K562 (cell line): Measurements from ENCODE around the gene SEC22B. TPM values are rescaled to one million over a fixed set of nuclear protein-coding genes. Genes with fewer than 3 reads are reported as not detected.
"Not testable (repeated sequence)": the region's sequence is repeated elsewhere in the genome, so short reads cannot be mapped to it uniquely, and the experiment has no call there.

Experiments
- ATAC-seq: fragments of 200-7000 bp; cut with Tn5 transposase; 3 replicates; pipeline ENCODE4 v1.9.1; 2020; ENCODE audit warnings: moderate library complexity
- BruUV-seq: library from RNA; stranded (reverse); fragments of 400-500 nt; replicated peaks from 2 replicates; lab custom pipeline; 2021; lab: Mats Ljungman, UMichigan
- CTCF ChIA-PET: fragments of 300-600 bp; formaldehyde crosslinking; extraction: SDS; loops from one replicate; lab custom pipeline; 2021; ENCODE audit warnings: low intra/inter-chr PET ratio; lab: Yijun Ruan, JAX
- POLR2A ChIA-PET: fragments of 300-600, 350-650 bp; sonication (Branson Sonifier 250); formaldehyde crosslinking; extraction: SDS; loops from one replicate; lab custom pipeline; 2021; ENCODE audit warnings: antibody characterized with exemption, inconsistent platforms; lab: Yijun Ruan, JAX
- DNase-seq, 4 experiments: peaks; one replicate each; pipeline versions ENCODE4 v3.0.0 to v3.0.0-alpha.2; 2011 to 2018; ENCODE audit warnings: low spot score in 3 of 4, mixed read lengths in 3 of 4; ENCODE audit errors: extremely low read depth in 1 of 4
- FAIRE-seq: peaks from 2 replicates; lab custom pipeline; 2011; peaks lifted over from hg19 to GRCh38; lab: Jason Lieb, UNC
- H2AFZ ChIP-seq: 2 replicates; pipeline ENCODE4 v1.6.0; 2011; ENCODE audit warnings: low read depth, low read length, control low read depth, inconsistent platforms
- H3K27ac ChIP-seq: fragments of 200-600 bp; 3 replicates; pipeline ENCODE4 v1.8.0; 2011; ENCODE audit warnings: low read depth, mild to moderate bottlenecking, control low read depth, inconsistent platforms, low read length, moderate library complexity, mixed read lengths; ENCODE audit errors: extremely low read depth
- H3K27me3 ChIP-seq, 2 experiments: fragments of 300-600 bp in 1 of 2; 2 replicates in 1 of 2; 3 replicates in 1 of 2; pipeline versions ENCODE4 v1.6.0 to v1.8.0; 2011; ENCODE audit warnings: inconsistent platforms in 2 of 2, low read length in 2 of 2, mild to moderate bottlenecking in 1 of 2, mixed read lengths in 1 of 2, moderate library complexity in 1 of 2; ENCODE audit not compliant: control insufficient read depth in 2 of 2, insufficient read depth in 2 of 2
- H3K36me3 ChIP-seq: fragments of 300-600 bp; 3 replicates; pipeline ENCODE4 v1.8.0; 2011; ENCODE audit warnings: mild to moderate bottlenecking, low read length, inconsistent platforms; ENCODE audit not compliant: control insufficient read depth, insufficient read depth
- H3K4me1 ChIP-seq, 2 experiments: fragments of 200-600 bp in 1 of 2; replicated peaks in 1 of 2; 2 replicates in 1 of 2; 3 replicates in 1 of 2; pipeline versions ENCODE4 v1.5.1 to v1.8.0; 2011; ENCODE audit warnings: inconsistent platforms in 2 of 2, low read length in 2 of 2, mild to moderate bottlenecking in 1 of 2, mixed read lengths in 1 of 2, moderate library complexity in 1 of 2; ENCODE audit not compliant: control insufficient read depth in 2 of 2, insufficient read depth in 2 of 2
- H3K4me2 ChIP-seq: 2 replicates; pipeline ENCODE4 v1.6.1; 2011; ENCODE audit warnings: low read length, control low read depth, inconsistent platforms, mixed read lengths; ENCODE audit not compliant: insufficient read depth
- H3K4me3 ChIP-seq: fragments of 200-600 bp; sonication (generic), shearing (Covaris generic); 2 replicates; pipeline ENCODE4 v1.5.1; 2016; ENCODE audit warnings: control low read depth, inconsistent platforms
- H3K79me2 ChIP-seq: fragments of 200-600 bp; 3 replicates; pipeline ENCODE4 v1.8.0; 2011; ENCODE audit warnings: low read length, inconsistent platforms; ENCODE audit not compliant: control insufficient read depth, insufficient read depth
- H3K9ac ChIP-seq, 2 experiments: 2 replicates each; pipeline versions ENCODE4 v1.6.0 to v1.6.1; 2011; ENCODE audit warnings: low read depth in 2 of 2, low read length in 2 of 2, control low read depth in 1 of 2, inconsistent platforms in 1 of 2, mild to moderate bottlenecking in 1 of 2, mixed read lengths in 1 of 2; ENCODE audit not compliant: insufficient read depth in 1 of 2
- H3K9me1 ChIP-seq: one replicate; pipeline ENCODE4 v1.6.0; 2011; ENCODE audit warnings: inconsistent platforms, mild to moderate bottlenecking, low read length, moderate library complexity; ENCODE audit not compliant: control insufficient read depth, insufficient read depth
- H3K9me3 ChIP-seq: replicated peaks from 2 replicates; pipeline ENCODE4 v1.5.1; 2011; ENCODE audit warnings: low read depth, low read length, inconsistent platforms; ENCODE audit not compliant: control insufficient read depth, insufficient read depth
- H4K20me1 ChIP-seq: replicated peaks from 2 replicates; pipeline ENCODE4 v1.6.1; 2011; ENCODE audit warnings: low read length, inconsistent platforms, mixed read lengths; ENCODE audit not compliant: control insufficient read depth, insufficient read depth
- SPI1 ChIP-seq: IDR thresholded peaks from 2 replicates; pipeline ENCODE4 v1.6.1; 2011; ENCODE audit warnings: low read depth, low read length, control low read depth, borderline replicate concordance
- WGBS: fragments of 100-300 bp; shearing (Covaris generic); methylation state at CpG from one replicate; pipeline ENCODE4 v1.1.6; 2016; ENCODE audit warnings: low coverage, mixed read lengths; ENCODE audit not compliant: insufficient coverage; ENCODE audit errors: missing lambda C conversion rate; 5-methylcytosine and 5-hydroxymethylcytosine counted together
- in situ Hi-C: fragments of 300-500 bp; cut with MboI; formaldehyde crosslinking; loops from 4 replicates; pipeline ENCODE4 v1.15.0; 2018; ENCODE audit warnings: inconsistent platforms, mixed read lengths
- intact Hi-C: fragments of 100-400 bp; cut with micrococcal nuclease; formaldehyde crosslinking; loops from 2 replicates; pipeline ENCODE4 v1.14.2; 2022
- polyA plus RNA-seq, 8 experiments: library from polyadenylated mRNA; depleted of rRNA in 4 of 8; stranded (reverse) in 5 of 8; unstranded in 3 of 8; fragments of >200 nt; fragmentation: Nextera tagmentation in 2 of 8; fragmentation: Illumina TruSeq in 1 of 8; extraction: Ambion mirVana in 2 of 8; extraction: Trizol in 1 of 8; gene quantifications; 2 replicates each; pipeline versions ENCODE4 v1.2.1 to v1.2.3, GENCODE V29; 2011 to 2014; ENCODE audit warnings: inconsistent platforms in 1 of 8, missing spikeins in 1 of 8
- total RNA-seq, 7 experiments: library from RNA; depleted of rRNA in 6 of 7; stranded (reverse); fragments of >200 nt in 6 of 7; fragmentation: Illumina TruSeq in 2 of 7; extraction: Trizol in 2 of 7; gene quantifications; 2 replicates each; pipeline versions ENCODE4 v1.2.1 to v1.2.3, GENCODE V29; 2011 to 2021; ENCODE audit warnings: low replicate concordance in 1 of 7

Gene SEC22B
- total and polyA plus RNA-seq, 9 of the 15 experiments (the other 6 are each of a cell fraction or from before 2014, with no cell fraction given): 13.1 to 40.3 (median 23.5) TPM

DNA sequence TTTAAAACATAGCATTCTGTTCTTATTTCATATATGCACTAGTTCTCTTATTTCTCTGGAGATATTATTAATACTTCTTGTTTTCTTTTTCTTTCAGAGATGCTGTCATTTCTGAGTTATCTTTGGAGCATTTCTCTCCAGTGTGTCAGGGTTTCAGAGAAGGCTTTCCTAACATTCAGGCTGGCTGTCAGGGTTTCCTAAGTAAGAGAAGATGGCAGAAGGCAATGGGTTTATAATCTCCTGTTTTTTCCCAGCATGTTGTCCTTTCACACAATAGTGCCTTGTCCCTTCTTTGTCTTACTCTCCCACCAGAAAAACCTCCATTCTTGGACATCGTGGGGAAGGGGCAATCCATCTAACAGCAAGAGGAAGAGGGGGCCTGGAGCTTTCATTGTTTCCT lies 51.7 kb downstream of the SEC22B start:
- H3K9ac ChIP-seq, H2AFZ ChIP-seq, FAIRE-seq, H3K4me3 ChIP-seq, H3K36me3 ChIP-seq, CTCF ChIA-PET, H3K27me3 ChIP-seq, H3K79me2 ChIP-seq, ATAC-seq, BruUV-seq, H4K20me1 ChIP-seq, H3K9me1 ChIP-seq, H3K9me3 ChIP-seq, H3K27ac ChIP-seq, DNase-seq, H3K4me1 ChIP-seq, POLR2A ChIA-PET, H3K4me2 ChIP-seq, intact Hi-C loops: not testable (repeated sequence)
- in situ Hi-C loops: loop anchor here (25.0 kb wide), 1 partner anchor 162 kb away; no protein-coding TSS in a partner anchor
- WGBS: no CpG with 5 or more reads among the region's 1 CpG

DNA sequence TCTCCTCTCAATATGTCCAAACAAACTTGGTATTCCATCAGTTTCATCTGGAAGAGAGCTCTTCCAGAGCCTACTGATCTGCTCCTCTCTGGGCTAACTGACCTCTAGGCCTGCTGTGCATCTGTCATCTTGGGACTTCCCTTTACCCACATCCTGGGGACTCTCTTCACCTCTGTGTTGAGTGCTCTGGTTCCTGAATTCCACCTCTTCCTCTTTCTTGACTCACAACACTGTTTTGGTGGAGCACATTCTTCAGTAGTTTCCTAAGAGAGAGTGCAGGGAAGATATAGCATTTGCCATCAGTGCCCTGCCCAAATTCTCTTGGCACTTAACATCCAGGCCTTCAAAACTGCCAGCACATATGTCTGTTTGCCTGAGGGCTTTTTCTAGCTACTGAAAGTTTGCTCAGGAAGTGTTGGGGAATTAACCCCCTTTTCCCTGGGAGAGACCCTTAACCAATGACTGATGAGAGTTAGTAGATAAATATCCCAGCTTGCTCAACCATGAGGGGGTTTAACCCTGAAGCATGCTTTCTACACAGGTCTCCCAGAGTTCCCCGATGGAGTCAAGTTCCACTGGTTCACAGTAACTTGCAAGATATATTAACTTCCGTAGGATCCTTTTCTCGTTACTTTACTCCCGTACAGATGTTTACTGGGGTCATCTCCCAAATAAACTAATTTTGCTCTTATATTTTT lies 52.4 kb downstream of the SEC22B start:
- H3K79me2 ChIP-seq, H3K4me2 ChIP-seq, H3K27ac ChIP-seq, H3K36me3 ChIP-seq, CTCF ChIA-PET, in situ Hi-C loops, POLR2A ChIA-PET, H3K4me3 ChIP-seq, H3K9me1 ChIP-seq, BruUV-seq, intact Hi-C loops, DNase-seq, H3K4me1 ChIP-seq, H2AFZ ChIP-seq, H4K20me1 ChIP-seq, FAIRE-seq, H3K9ac ChIP-seq, H3K27me3 ChIP-seq, H3K9me3 ChIP-seq: not testable (repeated sequence)
- 0 out of 2 replicates have a peak, but pooled peaks have one; percentile 9 for TF ChIP-seq SPI1
- 0% methylated on average over 4 of the region's 4 CpGs for WGBS
- 0 out of 3 replicates have a peak, but pooled peaks have one; percentile 42 for ATAC-seq

DNA sequence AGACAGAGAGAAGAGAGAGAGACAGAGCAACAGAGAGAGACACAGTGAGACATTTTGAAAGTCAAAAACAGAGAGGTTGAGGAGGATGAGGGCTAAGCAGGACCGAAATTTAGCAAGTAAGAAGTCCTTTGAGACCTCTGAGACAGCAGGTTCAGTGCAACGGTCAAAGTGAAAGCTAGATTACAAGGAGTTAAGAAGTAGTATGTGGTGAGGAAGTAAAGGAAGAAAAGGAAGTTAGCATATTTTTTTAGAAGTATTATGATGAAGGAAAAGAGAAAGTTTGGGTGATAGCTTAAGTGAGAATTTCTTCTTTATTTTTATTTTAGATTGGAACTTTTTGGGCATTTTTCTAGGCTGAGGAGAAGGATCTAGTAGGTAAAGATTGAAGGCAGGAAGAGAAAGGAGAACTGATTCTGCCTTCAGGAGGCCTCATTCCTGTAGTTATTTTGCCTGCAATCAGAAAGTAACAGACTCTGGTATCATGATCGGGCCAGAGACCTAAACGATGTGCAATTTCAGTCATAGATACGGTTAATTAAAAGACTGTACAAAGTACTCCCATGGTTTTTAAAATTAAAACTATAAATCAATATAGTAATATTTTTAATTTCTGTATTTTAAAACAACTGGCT lies 53.9 kb downstream of the SEC22B start:
- H3K9me3 ChIP-seq, in situ Hi-C loops, H3K9me1 ChIP-seq, H2AFZ ChIP-seq, CTCF ChIA-PET, ATAC-seq, H3K4me2 ChIP-seq, BruUV-seq, POLR2A ChIA-PET, H3K4me1 ChIP-seq, H3K36me3 ChIP-seq, H4K20me1 ChIP-seq, H3K79me2 ChIP-seq, H3K9ac ChIP-seq, H3K27ac ChIP-seq, DNase-seq, intact Hi-C loops, H3K4me3 ChIP-seq, H3K27me3 ChIP-seq: not testable (repeated sequence)
- peak; percentile 69 for FAIRE-seq
- no CpG with 5 or more reads among the region's 5 CpGs for WGBS
